ENCODE results near the gene WDHD1.

The WDHD1 gene

GRCh38 chr14:54894995-54895394 lies 131.9 kb downstream of the WDHD1 start:
- no peaks in the 10 kb centered on the region for H3F3A ChIP-seq (ENCODE audit: insufficient read depth)

GRCh38 chr14:54893151-54893760 lies 133.6 kb downstream of the WDHD1 start:
- Histone ChIP-seq H2AFZ (ENCODE audit: low read depth, low read length, severe bottlenecking) (no peak overlapping the region), H3K9me3 (ENCODE audit: insufficient read depth, low read length) (no peaks in the 10 kb centered on the region), H3K27ac (ENCODE audit: low read depth, low read length) (no peak overlapping the region), H3K36me3 (ENCODE audit: low read length) (no peaks in the 10 kb centered on the region), H3K27me3 (ENCODE audit: low read length) (no peaks in the 10 kb centered on the region), H3K4me2 (ENCODE audit: low read depth, low read length, poor library complexity, severe bottlenecking) (no peak overlapping the region), H4K20me1 (ENCODE audit: low read depth, low read length) (no peaks in the 10 kb centered on the region), H3K9ac (ENCODE audit: low read length) (no peak overlapping the region), H3K9me2 (replicated peaks; ENCODE audit: insufficient read depth, low read length) (no peaks in the 10 kb centered on the region), H3K4me3 (ENCODE audit: insufficient read depth, low read length, poor library complexity, severe bottlenecking) (no peak overlapping the region), H3K79me2 (ENCODE audit: insufficient read depth, low read length) (0 out of 2 replicates have a peak, but pooled peaks cover 3% of the 10 kb centered on the region), H3F3A (ENCODE audit: insufficient read depth) (no peaks in the 10 kb centered on the region)
- TF ChIP-seq CTCF (IDR thresholded peaks at IDR 0.05; ENCODE audit: insufficient read depth, low read length, poor library complexity, severe bottlenecking): peak; percentile 60
- no peak for TF ChIP-seq EZH2phosphoT487 (conservative IDR thresholded peaks at IDR 0.05; ENCODE audit: low read length)

More at GRCh38 chr14:54894995-54895394, 131.9 kb downstream of the WDHD1 start:
- no peaks in the 10 kb centered on the region for H3K27me3 ChIP-seq (ENCODE audit: low read length)
- H3K79me2 ChIP-seq (ENCODE audit: insufficient read depth, low read length): 0 out of 2 replicates have a peak, but pooled peaks cover 3% of the 10 kb centered on the region
- H2AFZ ChIP-seq (ENCODE audit: low read depth, low read length, severe bottlenecking): no peak overlapping the region
- H3K4me3 ChIP-seq (ENCODE audit: insufficient read depth, low read length, poor library complexity, severe bottlenecking): no peak overlapping the region
- H4K20me1 ChIP-seq (ENCODE audit: low read depth, low read length): no peaks in the 10 kb centered on the region
- no peak overlapping the region for H3K27ac ChIP-seq (ENCODE audit: low read depth, low read length)
- H3K36me3 ChIP-seq (ENCODE audit: low read length): no peaks in the 10 kb centered on the region
- H3K9ac ChIP-seq (ENCODE audit: low read length): no peak overlapping the region
- no peaks in the 10 kb centered on the region for H3K9me2 ChIP-seq (replicated peaks; ENCODE audit: insufficient read depth, low read length)
- no peaks in the 10 kb centered on the region for H3K9me3 ChIP-seq (ENCODE audit: insufficient read depth, low read length)
- TF ChIP-seq EZH2phosphoT487 (conservative IDR thresholded peaks at IDR 0.05; ENCODE audit: low read length) (no peak), CTCF (IDR thresholded peaks at IDR 0.05; ENCODE audit: insufficient read depth, low read length, poor library complexity, severe bottlenecking) (no peak)
- no peak overlapping the region for H3K4me2 ChIP-seq (ENCODE audit: low read depth, low read length, poor library complexity, severe bottlenecking)

- Histone ChIP-seq H4K20me1 (ENCODE audit: low read depth, low read length) (no peaks in the 10 kb centered on the region), H3K27ac (ENCODE audit: low read depth, low read length) (no peak overlapping the region), H3K4me3 (ENCODE audit: insufficient read depth, low read length, poor library complexity, severe bottlenecking) (no peak overlapping the region), H3F3A (ENCODE audit: insufficient read depth) (no peaks in the 10 kb centered on the region), H2AFZ (ENCODE audit: low read depth, low read length, severe bottlenecking) (no peak overlapping the region), H3K9me3 (ENCODE audit: insufficient read depth, low read length) (no peaks in the 10 kb centered on the region), H3K9me2 (replicated peaks; ENCODE audit: insufficient read depth, low read length) (no peaks in the 10 kb centered on the region), H3K27me3 (ENCODE audit: low read length) (no peaks in the 10 kb centered on the region), H3K79me2 (ENCODE audit: insufficient read depth, low read length) (0 out of 2 replicates have a peak, but pooled peaks cover 3% of the 10 kb centered on the region), H3K9ac (ENCODE audit: low read length) (no peak overlapping the region), H3K36me3 (ENCODE audit: low read length) (no peaks in the 10 kb centered on the region), H3K4me2 (ENCODE audit: low read depth, low read length, poor library complexity, severe bottlenecking) (no peak overlapping the region)
- TF ChIP-seq EZH2phosphoT487 (conservative IDR thresholded peaks at IDR 0.05; ENCODE audit: low read length): no peak
- no peak for TF ChIP-seq CTCF (IDR thresholded peaks at IDR 0.05; ENCODE audit: insufficient read depth, low read length, poor library complexity, severe bottlenecking)
Measured at GRCh38 chr14:54891471-54892245, 135.2 kb downstream of the WDHD1 start.

All from SU-DHL-6 (cell line).